ENCODE data around the gene SP2. TPM values are rescaled to one million over a fixed set of nuclear protein-coding genes. Genes with fewer than 3 reads are reported as not detected.
A peak's percentile ranks its signal among the peaks of the same experiment; 100 is the strongest.

Gene SP2
- total RNA-seq, 1 donor from 2014 or later: 12.4 TPM

- intact Hi-C loops (cut with DNase I): no loop called here
- DNase-seq: no peak
- no peak for ATAC-seq (ENCODE audit: poor library complexity)
Measured at GRCh38 chr17:47884427-47884740, 11.7 kb upstream of the SP2 start.

GRCh38 chr17:47884905-47885730 is 10.9 kb upstream of the SP2 start:
- ATAC-seq (ENCODE audit: poor library complexity): no peak
- DNase-seq: no peak
- intact Hi-C loops (cut with DNase I): no loop called here

GRCh38 chr17:47888293-47888692 is 7.7 kb upstream of the SP2 start:
- intact Hi-C loops (cut with DNase I): loop anchor here (2.0 kb wide), 1 partner anchor 45 kb away; no protein-coding TSS in a partner anchor
- ATAC-seq (ENCODE audit: poor library complexity): no peak
- no peak for DNase-seq

- intact Hi-C loops (cut with DNase I): loop anchor here (2.0 kb wide), 1 partner anchor 47 kb away; no protein-coding TSS in a partner anchor
- ATAC-seq (ENCODE audit: poor library complexity) (peak; percentile 94), DNase-seq (peak; percentile 93)
Measured at GRCh38 chr17:47889734-47890529, 6.1 kb upstream of the SP2 start.

- intact Hi-C loops (cut with DNase I): no loop called here
- ATAC-seq (ENCODE audit: poor library complexity) (no peak), DNase-seq (no peak)
Measured at GRCh38 chr17:47891545-47892088, 4.4 kb upstream of the SP2 start.

GRCh38 chr17:47894498-47895346 is 1.3 kb upstream of the SP2 start:
- DNase-seq (no peak), ATAC-seq (ENCODE audit: poor library complexity) (no peak)
- intact Hi-C loops (cut with DNase I): loop anchor here (5.0 kb wide), 1 partner anchor 53 kb away; no protein-coding TSS in a partner anchor

GRCh38 chr17:47895347-47895855 is 635 bp upstream of the SP2 start:
- intact Hi-C loops (cut with DNase I): loop anchor here (5.0 kb wide), 1 partner anchor 52 kb away; no protein-coding TSS in a partner anchor
- DNase-seq (peak; percentile 62), ATAC-seq (ENCODE audit: poor library complexity) (peak; percentile 1)

GRCh38 chr17:47896672-47897490 is 845 bp downstream of the SP2 start:
- ATAC-seq (ENCODE audit: poor library complexity) (no peak), DNase-seq (no peak)
- intact Hi-C loops (cut with DNase I): loop anchor here (5.0 kb wide), 1 partner anchor 50 kb away; no protein-coding TSS in a partner anchor

- DNase-seq (no peak), ATAC-seq (ENCODE audit: poor library complexity) (no peak)
- intact Hi-C loops (cut with DNase I): loop anchor here (5.0 kb wide), 1 partner anchor 50 kb away; no protein-coding TSS in a partner anchor
Measured at GRCh38 chr17:47897561-47897960, 1.5 kb downstream of the SP2 start.

- no peak for ATAC-seq (ENCODE audit: poor library complexity)
- intact Hi-C loops (cut with DNase I): loop anchor here (5.0 kb wide), 1 partner anchor 49 kb away; no protein-coding TSS in a partner anchor
- DNase-seq: no peak
Measured at GRCh38 chr17:47898241-47898640, 2.2 kb downstream of the SP2 start.

- no peak for ATAC-seq (ENCODE audit: poor library complexity)
- intact Hi-C loops (cut with DNase I): loop anchor here (5.0 kb wide), 1 partner anchor 48 kb away; no protein-coding TSS in a partner anchor
- no peak for DNase-seq
Measured at GRCh38 chr17:47899643-47900042, 3.6 kb downstream of the SP2 start.

GRCh38 chr17:47901423-47901822 is 5.4 kb downstream of the SP2 start:
- DNase-seq (no peak), ATAC-seq (ENCODE audit: poor library complexity) (no peak)
- intact Hi-C loops (cut with DNase I): no loop called here

GRCh38 chr17:47902039-47902744 is 6.2 kb downstream of the SP2 start:
- no peak for ATAC-seq (ENCODE audit: poor library complexity)
- no peak for DNase-seq
- intact Hi-C loops (cut with DNase I): no loop called here

- ATAC-seq (ENCODE audit: poor library complexity) (peak; percentile 89), DNase-seq (peak; percentile 85)
- intact Hi-C loops (cut with DNase I): no loop called here
Measured at GRCh38 chr17:47905221-47905733, 9.2 kb downstream of the SP2 start.

- intact Hi-C loops (cut with DNase I): no loop called here
- DNase-seq: no peak
Measured at GRCh38 chr17:47906443-47906842, 10.4 kb downstream of the SP2 start.

GRCh38 chr17:47907932-47908562 is 12.0 kb downstream of the SP2 start:
- no peak for ATAC-seq (ENCODE audit: poor library complexity)

More at GRCh38 chr17:47906443-47906842, 10.4 kb downstream of the SP2 start:
- ATAC-seq (ENCODE audit: poor library complexity): no peak

More at GRCh38 chr17:47907932-47908562, 12.0 kb downstream of the SP2 start:
- no peak for DNase-seq
- intact Hi-C loops (cut with DNase I): no loop called here
